Head of caudate nucleus (tissue), 42 donors: Measurements from ENCODE around the gene NOL9.
"Not testable (repeated sequence)": the region's sequence is repeated elsewhere in the genome, so short reads cannot be mapped to it uniquely, and the experiment has no call there.

Experiments
- DNase-seq, 42 donors: peaks; one replicate each; pipeline versions ENCODE4 v3.0.0 to v3.0.0-alpha.2; 2020 to 2021; ENCODE audit warnings: mixed read lengths in 7 of 42
- intact Hi-C: fragments of 100-400 bp; cut with DNase I; formaldehyde crosslinking; loops from one replicate; pipeline ENCODE4 v1.15.0; 2022

Gene NOL9

DNA sequence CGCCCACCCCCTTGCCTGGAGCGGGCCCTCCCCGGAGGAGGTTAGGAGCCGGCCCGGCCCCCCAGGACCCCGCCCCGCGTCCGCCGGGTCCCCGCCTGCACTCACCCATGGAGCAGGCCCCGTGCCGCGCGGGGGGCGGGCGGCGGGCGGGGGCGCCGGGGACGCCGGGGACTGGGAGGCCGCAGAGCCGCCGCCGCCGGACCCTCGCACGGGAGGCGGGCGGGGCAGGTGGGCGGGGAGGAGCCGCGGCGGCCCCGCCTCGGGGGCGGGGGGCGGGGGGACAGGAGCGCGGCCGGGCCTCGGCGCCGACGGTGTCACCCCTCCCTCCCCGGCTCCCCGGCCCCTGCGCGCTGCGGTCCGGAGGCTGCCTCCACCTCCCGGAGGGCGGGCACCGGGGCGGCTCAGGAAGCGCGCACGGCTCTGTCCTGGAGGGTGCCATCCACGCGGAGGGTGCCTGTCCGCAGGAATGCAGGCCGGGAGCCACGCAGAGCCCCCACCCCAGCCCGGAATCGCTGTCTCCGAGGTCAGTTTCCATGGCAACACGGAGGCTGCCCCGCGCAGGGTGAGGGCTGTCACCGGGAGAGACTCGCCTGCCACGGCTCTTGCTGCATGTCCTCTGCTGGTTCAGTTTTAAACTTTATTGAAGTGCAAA is 57.0 kb downstream of the NOL9 start:
- intact Hi-C loops, result no loop called here
- peak in 41 of 42 donors; percentile 26 to 81 (median 60) for DNase-seq

DNA sequence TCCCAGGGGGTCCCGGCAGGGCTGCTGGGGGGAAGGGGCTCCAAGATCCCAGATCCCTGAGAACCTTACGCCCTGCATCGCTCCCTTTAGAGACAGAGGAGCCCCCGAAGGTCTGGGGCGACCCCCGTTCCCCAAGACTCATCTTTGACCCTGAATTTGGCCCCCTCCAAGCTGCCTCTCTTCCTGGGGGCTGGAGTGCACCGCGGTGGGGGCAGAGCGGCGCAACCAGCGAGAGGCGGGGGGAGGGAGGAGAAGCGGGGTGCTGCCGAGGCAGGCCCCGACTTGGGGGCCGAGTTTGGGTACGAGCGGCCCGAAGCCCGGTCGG is 57.5 kb downstream of the NOL9 start:
- no peak for DNase-seq
- intact Hi-C loops, result no loop called here

DNA sequence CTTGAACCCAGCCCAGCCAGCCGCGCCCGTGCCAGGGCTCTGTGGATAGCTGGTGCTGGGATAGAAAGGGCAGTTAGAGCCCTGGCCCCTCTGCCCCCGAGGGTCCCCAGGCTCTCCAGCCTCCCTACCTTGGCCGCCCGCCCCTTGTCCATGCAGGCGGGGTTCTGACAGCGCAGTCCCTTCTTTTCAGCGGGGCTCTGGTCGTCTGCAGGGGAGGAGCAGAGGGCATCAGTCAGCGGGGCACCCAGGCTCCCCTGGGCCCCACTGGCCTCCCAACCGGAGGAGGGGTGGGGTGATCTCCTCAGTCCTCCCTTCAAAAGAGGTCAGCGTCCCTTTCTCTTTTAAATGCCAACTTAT is 58.0 kb downstream of the NOL9 start:
- intact Hi-C loops, result no loop called here
- DNase-seq, result no peak

DNA sequence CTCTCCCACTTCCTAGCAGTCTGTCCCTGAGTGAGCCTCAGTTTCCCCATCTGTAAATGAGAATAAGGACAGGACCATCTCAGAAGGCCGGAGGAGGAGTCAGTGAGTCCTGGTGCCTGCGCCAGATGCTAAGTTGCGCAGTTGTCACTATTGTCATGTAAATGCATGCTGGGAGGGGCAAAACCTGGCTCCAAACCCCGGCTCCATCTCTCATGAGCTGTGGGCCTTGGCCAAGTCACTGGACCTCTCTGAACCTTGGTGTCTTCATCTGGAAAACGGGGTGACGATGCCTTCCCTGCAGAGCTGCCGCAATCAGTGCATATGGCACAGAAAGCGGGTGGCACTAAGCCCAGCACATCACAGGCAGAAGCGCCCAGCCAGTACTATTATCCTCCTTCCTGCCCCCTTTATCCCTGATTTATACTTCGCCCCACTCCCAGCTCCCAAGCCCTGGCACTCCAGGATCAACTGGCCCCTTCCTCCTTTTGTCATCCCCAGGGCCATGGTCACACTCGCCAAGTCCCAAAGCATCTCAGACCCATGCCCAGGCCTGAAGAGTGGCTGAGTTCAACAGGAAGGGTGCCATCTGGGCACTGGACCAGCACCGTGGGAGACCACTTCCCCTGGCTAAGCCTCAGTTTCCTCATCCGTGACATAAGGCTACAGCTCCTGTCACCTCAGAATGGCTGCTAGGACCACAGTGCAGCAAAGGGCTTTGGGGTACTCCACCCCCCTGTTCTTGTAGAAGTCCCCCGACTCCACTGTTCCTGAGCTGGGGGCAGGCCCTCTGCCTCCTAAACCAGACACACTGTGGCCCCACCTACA is 58.6 kb downstream of the NOL9 start:
- DNase-seq, result peak in 1 of 42 donors; percentile 31
- intact Hi-C loops, result no loop called here

DNA sequence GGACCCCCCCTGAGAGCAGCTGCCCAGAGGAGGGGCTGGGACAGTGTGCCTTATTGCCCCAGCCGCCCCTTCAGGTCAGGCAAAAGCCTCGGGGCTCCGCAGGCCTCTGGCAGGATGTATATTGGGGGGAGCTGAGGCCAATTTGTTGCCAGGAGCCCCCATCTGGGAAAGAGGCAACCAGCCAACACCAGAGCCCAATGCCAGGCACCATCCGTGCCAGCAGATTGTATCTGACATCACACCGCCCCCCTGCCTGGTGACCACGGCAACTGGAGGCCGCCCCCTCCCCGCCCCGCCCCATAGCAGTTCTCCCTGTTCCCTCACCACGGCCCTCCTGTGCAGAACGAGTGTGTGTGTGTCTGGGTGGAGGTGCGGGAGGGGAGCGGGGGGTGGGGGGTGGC is 59.3 kb downstream of the NOL9 start:
- intact Hi-C loops, result no loop called here
- peak in 41 of 42 donors; percentile 37 to 91 (median 67) for DNase-seq

DNA sequence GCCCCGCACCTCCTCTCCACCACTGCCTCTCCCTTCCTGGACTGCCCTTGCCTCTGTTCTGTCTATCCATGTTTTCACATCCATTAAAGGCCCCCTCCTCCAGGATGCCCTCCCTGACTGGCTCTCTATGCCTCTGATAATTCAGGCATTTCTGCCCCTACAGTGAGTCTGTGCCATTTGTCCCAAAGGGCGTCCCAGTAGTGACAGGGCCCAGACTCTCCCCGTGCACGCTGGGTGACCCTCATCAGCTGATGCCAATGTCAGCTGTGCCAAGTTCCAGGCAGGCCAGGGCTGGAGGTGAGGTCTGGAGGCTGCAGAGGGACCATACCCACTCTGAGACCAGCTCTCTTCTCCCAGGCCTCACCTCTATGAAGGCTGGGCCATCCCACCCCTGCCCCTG is 59.7 kb downstream of the NOL9 start:
- no peak for DNase-seq
- intact Hi-C loops, result no loop called here

DNA sequence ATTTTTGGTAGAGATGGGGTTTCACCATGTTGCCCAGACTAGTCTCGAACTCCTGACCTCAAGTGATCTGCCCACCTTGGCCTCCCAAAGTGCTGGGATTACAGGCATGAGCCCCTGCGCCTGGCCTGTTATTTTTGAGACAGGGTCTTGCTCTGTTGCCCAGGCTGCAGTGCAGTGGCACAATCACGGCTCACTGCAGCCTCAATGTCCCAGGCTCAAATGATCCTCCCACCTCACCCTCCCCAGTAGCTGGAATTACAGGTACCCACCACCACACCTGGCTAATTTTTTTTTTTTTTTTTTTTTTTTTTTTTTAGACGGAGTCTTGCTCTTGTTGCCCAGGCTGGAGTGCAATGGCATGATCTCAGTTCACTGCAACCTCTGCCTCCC is 60.5 kb downstream of the NOL9 start:
- DNase-seq, intact Hi-C loops: not testable (repeated sequence)

DNA sequence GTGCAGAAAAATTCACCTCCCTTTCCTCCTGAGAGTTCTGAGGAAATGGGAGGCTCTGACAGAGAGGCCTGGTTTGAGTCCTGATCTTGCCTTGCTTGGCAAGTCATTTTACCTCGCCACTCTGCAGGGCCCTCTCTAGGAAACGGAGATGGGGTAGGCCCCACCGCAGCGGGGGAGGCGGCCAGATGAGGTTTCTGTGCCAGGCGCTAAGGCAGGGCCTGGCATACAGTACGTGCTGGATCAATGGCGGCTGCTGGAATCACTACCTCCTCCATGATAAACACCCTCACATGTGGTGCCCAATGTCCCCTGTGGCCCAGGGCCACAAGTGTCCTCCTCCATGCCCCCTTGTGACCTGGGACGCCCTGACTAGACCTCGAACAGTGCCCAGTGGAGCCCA is 62.3 kb downstream of the NOL9 start:
- no peak for DNase-seq

DNA sequence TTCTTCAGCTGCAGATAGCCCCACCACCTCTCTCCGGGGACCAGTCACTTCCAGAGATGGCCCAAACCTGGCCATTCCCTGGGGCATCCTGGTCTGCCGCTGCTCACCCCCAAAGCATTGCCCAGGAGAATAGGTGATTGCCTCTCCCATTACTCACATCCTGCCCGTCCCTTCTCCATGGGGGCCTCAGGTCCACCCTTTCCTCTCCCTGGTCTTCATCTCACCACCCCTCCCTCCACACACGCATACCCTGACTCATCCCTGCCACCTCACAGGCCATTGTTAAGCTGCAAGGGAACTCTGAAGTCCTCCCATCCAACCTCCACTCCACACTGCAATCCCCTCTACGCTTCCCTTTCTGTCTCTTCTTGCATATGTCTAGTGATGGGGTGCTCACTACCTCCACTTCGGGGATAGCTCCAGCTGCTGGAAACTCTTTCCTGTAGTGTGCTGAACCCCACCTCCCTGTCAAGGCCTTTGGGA is 62.8 kb downstream of the NOL9 start, which contains the start of gene PLEKHG5:
Gene PLEKHG5 (minus strand): TSS at position 188 of the 483 bp plus-strand sequence. CDS start 14,096 bp downstream, outside the sequence.
- no peak for DNase-seq
- intact Hi-C loops, result no loop called here

More for the DNA sequence above, 62.3 kb downstream of the NOL9 start:
- intact Hi-C loops, result no loop called here

DNA sequence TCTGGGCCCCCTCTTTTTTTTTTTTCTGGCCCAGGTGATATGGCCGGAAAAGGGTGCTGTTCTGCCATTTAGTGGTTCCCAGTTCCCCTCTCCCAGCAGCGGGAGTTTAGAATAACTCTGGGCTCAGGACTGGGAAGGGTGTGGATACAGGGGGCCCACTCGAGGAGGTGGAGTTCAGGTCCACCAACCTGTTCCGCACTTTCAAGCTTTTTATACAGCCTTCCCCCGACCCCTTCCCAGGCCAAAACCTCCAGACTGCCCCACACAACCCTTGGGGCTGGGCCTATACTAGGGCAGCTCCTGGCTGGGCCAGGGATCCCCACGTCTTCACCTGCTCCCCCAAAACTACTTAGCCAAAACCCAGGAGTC is 63.2 kb downstream of the NOL9 start:
- intact Hi-C loops, result no loop called here

DNA sequence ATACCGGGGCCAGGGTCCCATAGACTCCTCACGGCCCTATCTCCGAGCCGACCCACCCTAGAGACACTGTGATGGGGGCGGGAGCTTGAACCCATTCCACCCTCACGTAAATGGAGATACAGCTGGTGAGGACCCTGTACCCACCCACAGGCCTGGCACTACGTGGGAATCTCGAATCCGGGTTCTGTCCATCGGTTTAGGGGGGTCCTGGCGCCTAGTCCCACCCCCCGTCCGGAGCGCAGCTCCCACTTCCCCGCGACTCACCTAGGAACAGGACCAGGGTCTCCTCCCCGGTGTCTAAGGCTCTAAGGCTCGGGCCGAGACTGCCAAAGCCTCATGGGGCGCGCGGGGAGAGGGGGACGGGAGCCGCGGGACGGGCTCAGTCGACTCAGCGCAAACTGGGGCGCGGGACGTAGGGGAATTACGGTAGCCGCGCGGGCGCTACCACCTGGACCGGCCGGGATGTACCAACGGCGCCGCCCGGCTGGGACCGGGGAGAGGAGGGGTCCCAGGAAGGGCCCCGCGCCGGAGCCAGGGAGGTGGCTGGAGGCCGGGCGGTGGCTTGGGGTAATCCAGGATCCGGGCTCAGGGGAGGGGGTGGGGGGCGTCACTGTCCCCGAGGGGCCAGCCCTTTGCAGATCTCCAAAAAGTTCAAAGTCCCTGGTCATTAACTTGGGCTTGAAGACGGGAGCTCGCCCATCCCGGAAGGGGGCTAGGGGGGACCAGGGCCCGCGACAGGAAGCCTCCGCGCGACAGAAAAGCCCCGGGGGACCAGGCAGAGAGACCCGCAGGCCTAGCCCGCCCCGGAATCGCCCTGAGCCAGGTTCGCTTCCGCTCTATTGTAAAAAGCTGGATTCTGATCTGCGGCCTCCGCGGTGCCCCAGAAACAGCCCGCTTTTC is 63.9 kb downstream of the NOL9 start:
- intact Hi-C loops, result no loop called here

More for the DNA sequence above, 63.2 kb downstream of the NOL9 start:
- no peak for DNase-seq

DNA sequence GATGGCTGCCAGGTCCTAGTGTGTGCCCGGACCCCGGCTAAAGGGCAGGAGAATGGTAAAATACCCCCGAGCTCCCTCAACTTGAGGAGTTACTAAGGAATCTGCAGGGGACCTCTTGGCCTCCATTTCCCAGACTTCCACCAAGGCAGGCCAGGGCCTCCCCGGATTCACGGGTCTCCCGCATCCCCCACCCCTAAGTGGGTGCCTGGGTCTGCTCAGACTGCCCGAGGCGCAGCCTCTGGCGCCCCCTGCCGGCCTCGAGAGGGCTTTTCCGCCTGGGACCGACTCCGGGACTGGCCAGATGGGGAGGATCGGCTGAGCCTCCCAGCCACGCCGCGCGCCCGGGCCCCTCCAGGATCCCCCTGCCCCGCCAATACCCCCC is 64.5 kb downstream of the NOL9 start:
- DNase-seq, result peak; percentile 40 to 85 (median 70)

More for the DNA sequence above, 63.9 kb downstream of the NOL9 start:
- peak in 39 of 42 donors; percentile 29 to 79 (median 53) for DNase-seq

DNA sequence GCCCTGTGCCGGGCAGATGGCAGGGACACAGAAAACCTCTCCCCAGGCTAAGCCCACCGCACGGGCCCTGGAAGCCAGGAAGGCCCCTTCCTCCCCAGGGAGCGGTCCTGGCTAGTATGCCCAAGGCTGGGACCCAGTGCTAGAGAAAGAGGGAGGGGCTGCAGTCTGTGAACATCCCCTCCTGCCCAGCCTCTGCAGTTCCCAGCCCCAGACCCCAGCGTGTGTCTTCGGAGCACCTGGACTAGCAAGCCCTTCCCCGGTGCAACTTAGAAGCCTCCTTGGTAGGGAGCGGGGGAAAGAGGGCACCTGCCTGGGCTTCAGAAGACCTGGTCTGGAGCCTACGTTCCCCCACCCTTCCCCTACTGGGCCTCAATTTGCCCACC is 64.9 kb downstream of the NOL9 start:
- DNase-seq, result no peak
- intact Hi-C loops, result loop anchor here (10.0 kb wide), 1 partner anchor 155 kb away; no protein-coding TSS in a partner anchor

More for the DNA sequence above, 64.5 kb downstream of the NOL9 start:
- intact Hi-C loops, result loop anchor here (10.0 kb wide), 1 partner anchor 155 kb away; no protein-coding TSS in a partner anchor

DNA sequence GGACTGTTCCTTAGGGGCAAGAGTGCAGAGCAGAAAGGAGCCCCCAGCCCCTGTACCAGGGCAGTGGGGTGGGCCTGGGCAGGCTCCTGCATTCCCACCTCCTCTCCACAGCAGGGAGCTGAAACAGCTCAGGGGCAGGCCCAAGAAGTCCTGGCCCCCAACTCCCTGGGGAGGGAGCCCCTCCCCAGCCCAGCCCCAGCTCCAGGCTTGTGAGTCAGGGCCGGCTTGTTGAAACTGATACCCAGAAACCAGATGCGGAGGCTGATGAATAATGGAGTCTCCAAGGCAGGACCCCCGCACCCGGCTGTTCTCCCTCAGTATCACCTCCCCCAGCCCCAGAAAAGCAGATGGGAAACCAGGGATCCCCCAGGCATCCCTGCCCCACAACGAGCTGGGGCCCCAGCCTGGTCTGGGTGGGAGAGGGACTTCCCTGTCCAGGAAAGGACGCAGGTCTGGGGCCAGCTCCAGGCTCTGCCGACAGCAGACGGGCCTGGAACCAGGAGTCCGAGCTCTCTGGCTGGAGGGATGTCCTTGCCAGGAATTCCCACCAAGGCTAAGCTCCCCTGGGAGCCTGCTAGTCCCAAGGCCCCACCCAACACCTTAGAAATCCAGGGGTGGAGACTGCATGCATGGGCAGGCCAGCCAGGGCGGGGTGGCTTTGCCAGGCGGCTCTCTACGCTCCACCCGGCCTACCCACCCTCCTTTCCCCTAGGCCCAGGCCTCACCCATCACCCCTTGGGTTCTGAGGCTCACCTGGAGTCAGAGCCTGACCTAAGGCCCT is 65.5 kb downstream of the NOL9 start:
- intact Hi-C loops, result loop anchor here (10.0 kb wide), 1 partner anchor 156 kb away; no protein-coding TSS in a partner anchor
- no peak for DNase-seq

DNA sequence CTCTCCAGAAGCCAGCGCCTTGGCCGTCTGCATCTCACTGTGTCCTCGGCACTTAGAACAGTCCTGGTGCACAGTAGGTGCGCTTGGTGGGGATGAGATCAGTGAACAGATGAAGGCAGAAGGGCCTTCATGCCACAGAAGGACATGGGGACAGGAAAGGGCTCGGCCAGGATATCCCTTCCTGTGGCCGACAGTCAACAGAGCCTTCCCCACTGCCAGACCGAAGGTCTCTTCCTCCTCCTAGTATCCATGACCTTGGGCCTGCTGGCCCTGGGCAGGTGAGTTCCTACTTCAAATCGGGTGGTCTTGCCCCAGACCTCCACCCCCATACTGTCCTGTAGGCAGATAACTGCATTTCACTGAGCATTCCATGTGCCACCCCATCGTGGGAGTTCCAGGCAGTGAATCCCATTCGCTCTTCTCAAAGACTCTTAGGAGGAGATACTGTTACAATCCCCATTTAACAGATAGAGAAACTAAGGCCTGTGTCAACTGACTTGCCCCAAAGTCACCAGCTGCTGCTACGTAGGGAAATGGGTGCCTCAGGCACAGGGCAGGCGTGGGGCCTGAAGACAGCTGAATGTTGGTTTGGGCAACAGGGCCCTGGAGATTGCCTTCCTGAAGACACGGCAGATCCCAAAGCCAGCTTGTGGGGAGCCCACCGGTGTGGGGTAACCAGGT is 66.4 kb downstream of the NOL9 start:
- intact Hi-C loops, result loop anchor here (10.0 kb wide), 1 partner anchor 157 kb away; no protein-coding TSS in a partner anchor
- DNase-seq, result no peak

DNA sequence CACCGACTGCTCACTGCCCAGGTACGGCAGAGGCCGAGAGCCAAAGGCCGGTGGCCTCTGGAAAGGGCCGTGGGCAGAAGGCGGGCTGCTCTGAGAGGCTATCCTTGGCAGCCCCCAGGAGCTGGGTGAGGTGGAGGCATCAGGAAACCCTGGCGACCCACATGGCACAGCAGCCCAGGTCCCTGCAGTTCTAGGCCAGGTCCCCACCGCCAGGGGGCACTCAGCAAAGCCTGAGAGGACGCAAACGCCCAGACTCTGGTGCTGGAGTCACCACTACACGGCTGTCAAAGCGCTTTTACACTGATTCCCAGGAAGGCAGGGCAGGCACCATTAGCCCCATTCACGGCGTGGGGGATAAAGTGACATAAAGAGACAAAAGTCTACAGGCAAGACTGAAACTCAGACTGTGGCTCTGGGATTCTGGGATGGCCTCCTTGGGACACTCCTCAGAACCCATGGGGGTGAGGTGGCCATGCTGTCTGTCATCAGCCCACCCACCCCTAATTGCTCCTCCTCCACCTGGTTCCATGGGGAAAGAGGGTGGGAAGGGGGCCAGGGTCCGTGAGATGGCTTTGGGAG is 67.8 kb downstream of the NOL9 start:
- intact Hi-C loops, result loop anchor here (10.0 kb wide), 1 partner anchor 158 kb away; no protein-coding TSS in a partner anchor

More for the DNA sequence above, 67.8 kb downstream of the NOL9 start:
- peak; percentile 70 to 91 (median 83) for DNase-seq
